Upper lobe of left lung (tissue), 6 donors: ENCODE results near the gene ATP6V1B1. TPM values are rescaled to one million over a fixed set of nuclear protein-coding genes. Genes with fewer than 3 reads are reported as not detected.

Experiments
- ATAC-seq, 2 donors: fragments of 200-7000 bp; cut with Tn5 transposase; one replicate each; pipeline ENCODE4 v1.9.1; 2022; ENCODE audit warnings: mild to moderate bottlenecking in 2 of 2, moderate library complexity in 2 of 2; ENCODE audit not compliant: low FRiP score in 2 of 2
- DNase-seq, 2 donors: peaks; one replicate each; pipeline ENCODE4 v3.0.0-alpha.2; 2019 to 2020
- H3K27ac ChIP-seq, 4 donors: fragments of 200-600 bp; sonication (generic); one replicate each; pipeline ENCODE4 v1.5.1; 2016 to 2019
- H3K27me3 ChIP-seq, 4 donors: fragments of 200-600 bp; sonication (generic); one replicate each; pipeline ENCODE4 v1.5.1; 2017 to 2019
- H3K36me3 ChIP-seq, 4 donors: fragments of 200-600 bp; sonication (generic); one replicate each; pipeline ENCODE4 v1.5.1; 2016 to 2019
- H3K4me1 ChIP-seq, 4 donors: fragments of 200-600 bp; sonication (generic); one replicate each; pipeline ENCODE4 v1.5.1; 2018 to 2019
- H3K4me3 ChIP-seq, 4 donors: fragments of 200-600 bp; sonication (generic); one replicate each; pipeline ENCODE4 v1.5.1; 2017 to 2019; ENCODE audit warnings: mild to moderate bottlenecking in 2 of 4, moderate library complexity in 1 of 4
- H3K9me3 ChIP-seq, 4 donors: fragments of 200-600 bp; sonication (generic); one replicate each; pipeline ENCODE4 v1.5.1; 2018 to 2019
- CTCF ChIP-seq, 6 experiments: fragments of 450-650 bp in 4 of 6; fragments of 200-600 bp in 2 of 6; sonication (generic) in 2 of 6; IDR thresholded peaks; one replicate each; pipeline ENCODE4 v1.5.1; 2016 to 2019; ENCODE audit warnings: antibody characterized with exemption in 6 of 6
- EP300 ChIP-seq, 4 donors: sonication (generic); formaldehyde crosslinking; IDR thresholded peaks; one replicate each; pipeline ENCODE4 v1.5.1; 2017; ENCODE audit warnings: antibody characterized with exemption in 4 of 4, control low read depth in 2 of 4
- POLR2A ChIP-seq, 4 donors: fragments of 450-650 bp; IDR thresholded peaks; one replicate each; pipeline ENCODE4 v1.5.1; 2016 to 2017; ENCODE audit warnings: antibody characterized with exemption in 4 of 4, mild to moderate bottlenecking in 2 of 4
- POLR2AphosphoS5 ChIP-seq, 2 donors: sonication (generic); formaldehyde crosslinking; IDR thresholded peaks; one replicate each; pipeline ENCODE4 v1.5.1; 2017; ENCODE audit warnings: antibody characterized with exemption in 2 of 2
- WGBS, 2 donors: methylation state at CpG; one replicate each; pipeline ENCODE4 v1.1.5; 2017 to 2018; 5-methylcytosine and 5-hydroxymethylcytosine counted together
- total RNA-seq, 6 donors: library from RNA; depleted of rRNA in 4 of 6; stranded (reverse); fragments of >200 nt in 4 of 6; gene quantifications; one replicate each; pipeline versions ENCODE4 v1.1.0 to v1.2.1, GENCODE V29; 2016 to 2021
- donor health status: DM: no; HTN: no; CAD: no; lungs with moderate emphysema.
- donor health status: DM: no; HTN: yes; CAD: no; lungs with severe emphysema.

Gene ATP6V1B1
- total RNA-seq, 6 donors from 2014 or later: 1.6 to 23.0 (median 3.2) TPM; not detected in 1

GRCh38 chr2:70906439-70907005 lies 29.2 kb upstream of the ATP6V1B1 start:
- Histone ChIP-seq H3K4me1 (peaks cover 4 to 16% (median 8%) of the 10 kb centered on the region in 4 donors), H3K4me3 (no peak overlapping the region), H3K9me3 (no peaks in the 10 kb centered on the region), H3K36me3 (no peaks in the 10 kb centered on the region), H3K27me3 (peaks cover 0 to 38% (median 18%) of the 10 kb centered on the region in 4 donors), H3K27ac (no peak overlapping the region)
- WGBS, 2 donors: 26 to 36% methylated on average over 16 of the region's 16 CpGs
- ATAC-seq: no peak
- DNase-seq: no peak
- TF ChIP-seq EP300 (IDR thresholded peaks at IDR 0.05) (no peak), POLR2AphosphoS5 (IDR thresholded peaks at IDR 0.05) (no peak), POLR2A (IDR thresholded peaks at IDR 0.05) (no peak), CTCF (IDR thresholded peaks at IDR 0.05) (no peak)

- TF ChIP-seq EP300 (IDR thresholded peaks at IDR 0.05) (no peak), POLR2A (IDR thresholded peaks at IDR 0.05) (no peak), CTCF (IDR thresholded peaks at IDR 0.05) (no peak), POLR2AphosphoS5 (IDR thresholded peaks at IDR 0.05) (no peak)
- ATAC-seq: peak in 1 of 2 donors; percentile 44
- DNase-seq: peak in 1 of 2 donors; percentile 75
- Histone ChIP-seq H3K9me3 (no peaks in the 10 kb centered on the region), H3K4me3 (peak overlapping the region in 3 of 4 donors; percentile 13 to 33 (median 23)), H3K27me3 (peaks cover 0 to 31% (median 14%) of the 10 kb centered on the region in 4 donors), H3K4me1 (peaks cover 0 to 10% (median 3%) of the 10 kb centered on the region in 4 donors), H3K36me3 (no peaks in the 10 kb centered on the region), H3K27ac (peak overlapping the region in 2 of 4 donors; percentile 11 to 29)
- 18% methylated on average over 26 to 40 of the region's 40 CpGs for WGBS, 2 donors
Observed at GRCh38 chr2:70907130-70908057, 28.3 kb upstream of the ATP6V1B1 start.

GRCh38 chr2:70916291-70916690 lies 19.4 kb upstream of the ATP6V1B1 start:
- H3K27me3 ChIP-seq: no peaks in the 10 kb centered on the region
- H3K9me3 ChIP-seq: no peaks in the 10 kb centered on the region
- ATAC-seq: no peak
- no peaks in the 10 kb centered on the region for H3K4me1 ChIP-seq
- TF ChIP-seq EP300 (IDR thresholded peaks at IDR 0.05) (no peak), CTCF (IDR thresholded peaks at IDR 0.05) (no peak), POLR2AphosphoS5 (IDR thresholded peaks at IDR 0.05) (no peak), POLR2A (IDR thresholded peaks at IDR 0.05) (no peak)
- no peak overlapping the region for H3K4me3 ChIP-seq
- DNase-seq: no peak
- no peak overlapping the region for H3K27ac ChIP-seq
- H3K36me3 ChIP-seq: no peaks in the 10 kb centered on the region

GRCh38 chr2:70918016-70918415 lies 17.7 kb upstream of the ATP6V1B1 start:
- Histone ChIP-seq H3K27ac (no peak overlapping the region), H3K4me3 (no peak overlapping the region), H3K4me1 (no peaks in the 10 kb centered on the region), H3K36me3 (no peaks in the 10 kb centered on the region), H3K27me3 (no peaks in the 10 kb centered on the region), H3K9me3 (no peaks in the 10 kb centered on the region)
- 57 to 100% methylated on average over 1 to 2 of the region's 2 CpGs for WGBS, 2 donors
- DNase-seq (peak in 1 of 2 donors; percentile 7), ATAC-seq (no peak)
- TF ChIP-seq POLR2AphosphoS5 (IDR thresholded peaks at IDR 0.05): no peak
- TF ChIP-seq CTCF (IDR thresholded peaks at IDR 0.05): no peak
- TF ChIP-seq EP300 (IDR thresholded peaks at IDR 0.05): no peak
- TF ChIP-seq POLR2A (IDR thresholded peaks at IDR 0.05): no peak
